NCI-H524 (cell line): ENCODE data around the gene ABCA8.

Source experiments
- DNase-seq, 2 experiments: peaks; one replicate each; lab custom pipeline; 2025; lab: John Stamatoyannopoulos, UW

ABCA8 gene

DNA sequence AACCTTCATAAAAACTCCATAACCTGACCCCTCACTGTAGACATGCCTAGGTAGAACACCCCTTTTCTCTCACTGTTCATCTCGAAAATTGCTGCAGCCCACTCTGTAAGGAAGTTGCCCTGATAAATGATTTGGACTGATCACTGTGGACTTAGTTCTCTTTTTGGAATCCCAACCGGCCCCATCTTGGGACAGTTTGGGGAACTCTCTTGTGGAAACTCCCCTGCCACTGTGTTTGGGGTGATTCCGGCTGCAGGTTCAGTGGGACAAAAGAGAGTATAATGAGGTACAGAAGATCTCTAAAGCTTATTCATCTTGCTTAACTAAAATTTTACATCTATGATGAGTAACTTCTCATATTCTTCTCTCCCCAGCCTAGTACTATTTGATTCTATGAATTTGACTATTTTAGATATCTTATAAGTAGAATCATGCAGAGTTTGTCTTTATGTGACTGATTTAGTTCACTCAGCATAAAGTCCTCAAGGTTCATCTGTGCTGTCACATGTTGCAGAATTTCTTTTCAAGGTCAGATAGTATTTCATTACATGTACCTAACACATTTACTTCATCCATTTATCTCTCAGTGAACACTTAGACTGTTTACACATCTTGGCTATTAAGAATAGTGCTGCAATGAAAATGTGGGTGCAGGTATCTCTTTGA, 84.9 kb downstream of the ABCA8 start:
- DNase-seq, result peak in 1 of 2 experiments; percentile 32

DNA sequence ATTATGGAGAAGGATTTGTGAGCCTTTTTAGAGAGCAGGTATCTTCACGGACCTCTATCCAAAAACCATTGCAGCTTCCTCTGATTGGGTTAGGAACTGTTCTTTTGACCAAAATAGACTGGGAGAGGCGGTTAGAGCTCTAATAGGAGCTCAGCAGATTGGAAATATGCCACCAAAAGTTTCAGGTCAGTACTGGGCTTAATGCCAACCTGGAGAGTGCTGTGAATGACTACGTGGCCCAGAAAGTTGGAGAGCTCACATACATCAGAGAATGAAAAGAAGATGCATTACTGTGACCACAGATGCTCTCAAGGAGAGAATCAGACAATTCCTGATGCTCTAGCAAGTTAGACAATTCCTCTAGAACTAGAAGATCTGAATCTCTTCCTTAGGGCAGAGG, 86.5 kb downstream of the ABCA8 start:
- peak; percentile 66 to 80 for DNase-seq

DNA sequence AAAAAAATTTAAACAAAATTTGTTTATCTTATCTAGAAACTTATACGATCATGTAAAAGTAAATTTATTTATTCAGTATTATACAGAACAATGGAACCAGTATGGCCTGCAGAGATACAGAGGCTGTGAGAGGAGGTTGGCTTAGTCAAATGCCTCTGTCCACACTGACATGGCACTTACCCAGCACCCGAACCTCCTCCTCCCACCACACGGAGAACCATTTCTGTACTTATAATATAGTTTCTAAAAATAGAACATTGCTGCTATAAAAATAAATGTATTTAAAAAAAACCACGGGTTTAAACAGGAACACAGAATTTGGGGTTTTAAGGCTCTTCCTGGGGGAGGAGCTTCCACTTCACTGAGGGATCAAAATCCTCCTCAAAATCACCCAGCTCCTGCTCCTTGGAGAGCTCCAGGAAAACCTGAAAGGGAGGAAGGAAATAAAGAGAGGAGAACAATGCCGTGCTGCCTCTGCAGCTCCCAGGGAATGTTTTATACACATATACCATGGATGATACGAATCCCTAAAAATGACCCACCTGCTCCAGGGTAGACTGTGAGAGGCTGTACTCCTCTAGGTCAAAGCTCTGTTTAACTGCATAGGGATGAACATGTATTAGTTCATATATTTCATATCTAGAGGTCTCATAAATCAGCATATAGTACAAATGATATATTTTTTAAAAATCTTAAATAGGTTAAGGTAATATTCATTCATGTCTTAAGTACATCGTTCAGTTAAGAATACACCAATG, 87.3 kb downstream of the ABCA8 start:
- no peak for DNase-seq

DNA sequence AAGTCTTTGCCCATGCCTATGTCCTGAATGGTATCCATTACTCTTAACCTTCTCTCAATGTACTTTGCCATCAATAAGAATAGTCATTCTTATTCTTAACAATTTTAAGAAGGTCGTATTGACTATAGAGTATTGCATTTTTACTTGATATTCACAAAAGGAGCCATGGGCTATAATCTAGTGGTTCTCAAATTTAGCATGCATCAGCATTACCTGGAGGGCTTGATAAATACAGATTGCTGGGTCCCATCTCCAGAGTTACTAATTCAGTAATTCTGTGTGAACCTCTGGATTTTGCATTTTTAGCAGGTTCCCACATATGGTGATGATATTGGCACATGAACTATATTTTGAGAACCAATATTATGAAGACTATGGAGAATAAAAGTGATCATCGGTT, 89.6 kb downstream of the ABCA8 start:
- DNase-seq, result no peak

DNA sequence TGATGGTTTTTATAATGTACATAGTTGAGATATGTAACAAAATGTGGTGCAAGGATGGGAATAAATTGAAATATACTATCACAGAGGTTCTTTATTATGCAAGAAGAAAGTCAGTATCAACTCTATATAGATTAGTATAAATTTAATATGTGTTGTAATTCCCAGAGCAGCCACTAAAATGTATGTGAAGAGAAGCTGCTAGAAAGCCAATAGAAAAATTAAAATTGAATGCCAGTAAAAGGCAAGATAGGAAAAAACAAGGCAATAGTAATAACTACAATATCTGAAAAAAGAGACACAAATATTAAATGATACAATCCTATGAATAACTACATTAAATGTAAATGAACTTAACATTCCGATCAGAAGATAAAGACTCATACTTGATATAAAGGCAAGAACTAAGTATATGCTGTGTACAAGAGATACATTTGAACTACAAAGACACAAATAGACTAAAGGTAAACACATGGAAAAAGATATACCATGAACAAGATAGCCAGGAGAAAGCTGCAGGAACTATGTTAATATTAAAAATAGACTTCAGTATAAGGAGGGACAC, 92.0 kb downstream of the ABCA8 start:
- no peak for DNase-seq

DNA sequence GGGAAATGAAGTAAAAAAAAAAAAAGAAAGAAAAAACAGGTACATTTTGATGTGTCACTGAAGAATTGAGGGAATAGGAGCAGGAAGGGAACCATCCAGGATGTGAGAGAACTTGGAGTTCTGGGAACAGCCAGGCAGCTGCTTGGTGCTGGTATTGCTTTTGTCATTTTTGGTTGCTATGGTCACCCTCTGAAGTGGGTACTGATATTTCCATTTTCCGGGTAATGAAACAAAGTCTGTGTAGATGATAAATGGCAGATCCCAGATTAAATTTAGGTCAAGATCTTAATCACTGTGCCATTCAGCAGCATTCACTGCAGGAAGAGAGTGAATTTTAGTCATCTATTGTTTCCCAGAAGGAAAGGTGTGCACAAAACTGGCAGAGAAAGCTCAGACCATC, 93.6 kb downstream of the ABCA8 start:
- peak; percentile 5 to 16 for DNase-seq

DNA sequence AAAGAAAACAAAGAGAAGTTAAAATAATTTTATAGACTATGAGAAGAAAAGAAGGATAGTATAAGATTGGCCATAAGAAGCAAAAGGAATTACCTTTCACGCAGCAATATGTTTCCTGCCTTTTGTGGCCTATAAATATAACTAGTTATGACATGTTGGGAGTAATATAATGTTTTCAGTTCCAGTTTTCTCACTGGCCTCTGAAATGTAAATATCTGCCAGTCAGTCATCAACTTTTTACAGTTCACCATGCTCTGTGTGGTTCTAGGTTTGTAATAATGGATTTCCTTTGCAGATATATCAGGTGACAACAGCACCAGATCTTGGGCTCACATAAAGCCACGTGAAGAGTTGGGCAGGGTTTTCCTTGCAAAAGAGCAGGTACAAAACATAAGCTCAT, 94.3 kb downstream of the ABCA8 start:
- DNase-seq, result no peak

DNA sequence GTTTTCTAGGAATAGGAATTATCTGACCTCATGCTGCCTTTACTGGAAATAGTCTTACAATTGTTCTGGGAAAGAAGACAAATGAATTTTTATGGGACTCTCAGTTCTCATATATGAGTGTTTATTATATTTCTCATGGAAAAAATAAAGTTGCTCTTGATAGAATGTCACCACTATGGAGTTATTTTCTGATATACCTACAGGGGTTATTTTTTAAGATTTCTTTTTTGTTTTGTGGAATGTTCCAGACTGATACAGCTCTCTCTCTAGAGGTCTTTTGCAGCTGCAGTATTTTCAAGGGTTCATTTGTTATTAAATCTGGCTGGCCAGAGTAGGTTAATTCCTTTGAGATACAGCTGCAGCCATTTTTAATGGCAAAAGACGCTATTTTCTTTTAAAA, 100.7 kb downstream of the ABCA8 start:
- DNase-seq, result no peak

DNA sequence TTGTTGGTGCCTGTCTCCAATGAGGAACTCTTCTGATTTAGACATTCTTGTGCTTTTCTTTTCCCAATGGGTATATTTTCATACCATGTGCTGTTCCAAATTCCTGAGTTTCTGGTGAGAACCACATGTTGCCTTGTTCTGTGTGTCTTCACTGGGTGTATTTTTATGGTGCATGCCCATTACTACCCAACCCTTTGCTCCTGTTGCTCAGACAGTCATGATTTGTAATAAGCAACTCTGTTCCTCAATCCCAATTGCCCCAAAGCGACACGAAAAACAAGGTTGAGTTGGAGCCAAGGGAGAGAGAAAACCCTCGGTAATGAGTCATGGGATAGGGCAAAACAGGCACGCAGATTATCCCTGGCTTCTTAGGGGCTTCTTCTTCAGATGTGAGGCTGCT, 101.8 kb downstream of the ABCA8 start:
- no peak for DNase-seq

DNA sequence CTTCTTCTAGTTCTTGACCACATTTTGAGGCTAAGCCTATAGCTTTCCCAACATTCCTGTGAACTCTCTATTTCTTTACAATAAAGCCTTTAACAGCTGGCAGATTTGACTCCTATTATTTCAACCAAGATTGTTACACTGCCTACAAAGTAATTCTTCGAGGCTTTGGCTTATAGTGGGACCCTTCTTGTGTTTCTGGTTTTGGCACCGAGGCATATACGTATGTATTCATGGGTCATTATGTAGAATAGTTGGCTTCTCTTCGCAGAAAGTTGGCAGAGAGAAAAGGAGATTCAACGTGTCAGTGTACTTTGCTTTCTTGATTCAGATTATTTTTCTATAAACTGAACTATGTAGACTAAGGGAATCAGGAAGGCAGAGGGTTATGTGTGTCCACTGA, 102.2 kb downstream of the ABCA8 start:
- no peak for DNase-seq

DNA sequence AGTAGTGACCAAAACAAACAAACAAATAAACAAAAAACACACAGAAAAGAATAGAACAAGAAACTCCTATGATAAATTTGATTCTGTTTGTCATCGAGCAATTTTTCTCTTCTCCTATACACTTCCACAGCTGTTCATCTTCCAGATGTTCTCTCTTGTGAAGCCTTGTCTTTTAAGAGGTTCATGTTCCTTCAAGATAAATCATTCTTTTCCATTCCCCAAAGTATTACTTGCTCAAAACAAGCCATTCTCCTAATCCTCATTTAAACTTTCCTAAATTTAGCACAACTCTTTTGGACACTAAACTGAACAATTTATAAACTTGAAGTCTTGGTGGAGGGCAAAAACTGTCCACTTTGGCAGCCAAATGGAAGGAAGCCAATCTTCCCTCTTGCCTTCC, 103.3 kb downstream of the ABCA8 start:
- no peak for DNase-seq

DNA sequence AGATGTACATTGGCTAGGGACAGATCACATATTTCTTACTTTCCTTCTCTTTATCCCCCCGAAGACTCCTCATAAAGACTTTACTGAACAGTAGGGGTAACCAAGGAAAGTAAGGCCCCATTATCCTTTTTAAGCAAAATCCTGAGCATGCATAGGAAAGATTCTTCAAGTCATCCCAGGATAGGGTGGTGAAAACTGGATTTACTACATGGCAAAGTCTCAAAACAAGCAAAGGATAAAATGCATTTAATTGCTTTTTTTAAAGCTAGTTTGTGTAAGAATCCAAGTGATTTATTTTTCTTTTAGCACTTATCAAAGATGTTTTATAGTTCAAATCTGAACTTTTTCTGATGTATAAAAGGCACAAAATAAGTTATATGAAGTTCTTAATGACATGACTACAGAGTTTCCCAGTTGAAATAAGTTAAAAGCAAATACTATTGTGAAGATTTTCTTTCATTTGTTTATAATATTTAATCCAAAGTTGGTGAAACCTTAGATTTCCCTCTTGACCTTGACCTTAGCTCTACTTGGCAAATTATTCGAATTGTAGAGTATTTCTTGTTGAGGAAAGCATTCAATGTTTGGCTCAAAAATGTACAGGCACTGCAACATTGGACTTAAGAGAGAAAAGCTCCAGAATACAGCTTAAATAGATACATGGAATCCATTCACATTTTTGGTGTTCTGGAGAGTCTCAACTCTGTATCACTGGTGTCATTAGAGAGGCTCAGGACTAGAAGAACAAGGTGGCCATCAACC, 104.3 kb downstream of the ABCA8 start:
- DNase-seq, result no peak

DNA sequence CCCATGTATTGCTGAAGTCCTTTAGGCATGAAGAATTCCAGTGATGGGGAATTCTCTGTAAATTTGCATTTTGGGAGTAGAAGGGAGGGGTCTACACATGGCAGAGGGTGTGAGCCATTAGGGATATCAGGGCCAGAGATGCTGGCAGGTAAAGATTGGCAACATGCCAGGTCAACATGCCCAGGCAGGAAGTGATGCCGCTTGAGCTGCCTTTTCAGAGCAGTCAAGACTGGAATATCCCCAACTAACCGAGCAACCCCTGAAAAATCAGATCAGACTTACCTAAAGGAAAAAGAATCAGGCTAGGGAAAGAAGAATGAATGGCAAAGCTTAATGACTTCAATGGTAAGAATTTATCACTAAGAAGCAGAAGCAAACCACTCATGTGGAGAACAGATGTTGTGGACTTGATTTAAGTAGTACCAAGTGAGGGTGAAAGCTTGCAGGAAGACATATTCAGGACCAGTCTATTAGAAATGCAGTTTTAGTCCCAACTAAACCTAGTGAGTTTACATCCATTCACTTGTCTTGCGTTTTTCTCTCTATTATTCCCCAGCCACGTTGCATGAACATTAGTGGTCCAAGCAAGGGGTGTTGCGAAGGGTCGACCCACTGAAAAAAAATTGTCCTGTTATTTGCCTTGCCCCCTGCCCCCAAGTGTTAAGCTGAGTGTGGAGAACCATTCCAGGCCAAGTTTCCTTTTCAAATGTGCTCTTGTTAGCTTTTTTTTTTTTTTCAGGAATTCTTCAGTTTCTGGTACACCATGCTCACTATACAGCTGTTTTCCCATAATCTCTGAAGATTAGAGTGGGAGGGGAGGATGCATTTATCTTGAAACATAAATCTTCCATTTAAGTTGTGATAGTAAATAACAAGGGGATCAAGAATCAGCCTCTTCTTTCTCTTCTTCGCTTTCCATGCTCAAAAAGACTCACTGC, 105.2 kb downstream of the ABCA8 start:
- peak; percentile 29 to 79 for DNase-seq

DNA sequence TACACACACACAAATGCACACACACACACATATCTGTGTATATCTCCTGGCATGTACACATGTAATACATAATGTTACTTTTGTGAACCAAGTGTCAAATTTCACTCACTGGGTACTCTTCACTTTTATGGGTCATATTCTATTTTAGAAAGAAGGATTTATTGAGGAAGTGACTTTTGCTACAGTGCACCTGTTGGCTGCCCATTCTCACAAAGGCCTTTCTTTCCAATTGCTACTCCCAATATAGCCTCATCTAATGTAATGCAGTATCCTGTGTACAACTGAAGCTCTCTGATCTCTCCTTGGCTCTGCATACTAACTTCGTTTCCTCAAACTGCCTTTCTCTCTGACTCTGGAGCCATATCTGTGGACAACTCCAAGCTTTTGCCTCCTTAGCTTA, 107.5 kb downstream of the ABCA8 start:
- DNase-seq, result no peak

DNA sequence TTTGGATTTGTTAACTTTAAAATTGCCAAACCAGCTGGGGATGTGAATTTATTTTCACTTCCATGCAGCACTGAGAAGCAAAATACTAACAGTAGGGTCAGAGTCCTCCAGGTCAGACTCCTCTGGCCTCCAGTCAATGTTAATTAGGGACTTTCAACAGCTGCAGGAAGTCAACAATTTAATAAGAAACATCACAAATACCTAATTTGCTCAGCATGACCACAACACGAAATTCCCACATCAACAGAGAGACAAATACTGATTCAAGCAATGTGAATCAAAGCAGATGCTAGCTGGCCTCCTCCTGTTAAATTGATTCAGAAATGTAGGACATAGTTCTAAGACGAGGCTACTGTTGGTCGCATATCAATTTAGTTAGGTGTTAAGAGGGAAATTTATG, 111.7 kb downstream of the ABCA8 start:
- no peak for DNase-seq

DNA sequence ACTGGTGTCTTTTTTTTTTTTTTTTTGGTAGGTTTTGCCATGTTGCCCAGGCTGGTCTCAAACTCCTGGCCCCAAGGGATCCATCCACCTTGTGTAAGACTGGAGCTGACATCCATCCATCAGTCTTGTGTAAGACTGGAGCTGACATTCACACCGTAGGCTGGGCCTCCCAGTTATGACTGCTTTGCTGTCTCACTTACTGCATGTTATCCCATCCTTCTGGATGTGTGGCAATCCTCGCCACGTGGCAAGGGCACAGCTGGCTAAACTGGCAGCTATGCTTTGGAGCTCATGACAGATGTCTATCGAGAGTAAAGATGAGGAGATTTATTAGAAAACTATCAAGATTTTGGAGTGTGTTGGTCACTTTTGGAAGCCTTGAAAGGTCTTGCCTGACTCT, 115.1 kb downstream of the ABCA8 start:
- DNase-seq, result peak; percentile 88 to 92

DNA sequence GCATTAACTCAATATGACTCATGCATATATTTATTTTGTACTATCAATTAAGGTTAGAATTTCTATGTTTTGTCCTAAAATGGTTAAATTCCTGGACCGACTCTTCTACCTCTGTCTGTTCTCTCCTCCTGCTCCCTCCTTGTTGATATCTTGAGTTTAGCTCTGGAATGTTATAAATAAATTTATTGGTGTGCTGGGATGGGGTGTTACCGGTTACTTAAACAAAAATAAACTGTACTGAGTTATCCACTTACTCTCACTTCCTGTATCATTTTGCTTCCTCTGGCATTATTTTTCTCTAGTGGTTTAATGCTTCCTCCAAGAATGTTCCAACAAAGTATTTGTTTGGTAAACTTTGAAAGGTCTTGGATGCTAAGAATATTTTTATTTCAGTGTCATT, 120.1 kb downstream of the ABCA8 start:
- no peak for DNase-seq

DNA sequence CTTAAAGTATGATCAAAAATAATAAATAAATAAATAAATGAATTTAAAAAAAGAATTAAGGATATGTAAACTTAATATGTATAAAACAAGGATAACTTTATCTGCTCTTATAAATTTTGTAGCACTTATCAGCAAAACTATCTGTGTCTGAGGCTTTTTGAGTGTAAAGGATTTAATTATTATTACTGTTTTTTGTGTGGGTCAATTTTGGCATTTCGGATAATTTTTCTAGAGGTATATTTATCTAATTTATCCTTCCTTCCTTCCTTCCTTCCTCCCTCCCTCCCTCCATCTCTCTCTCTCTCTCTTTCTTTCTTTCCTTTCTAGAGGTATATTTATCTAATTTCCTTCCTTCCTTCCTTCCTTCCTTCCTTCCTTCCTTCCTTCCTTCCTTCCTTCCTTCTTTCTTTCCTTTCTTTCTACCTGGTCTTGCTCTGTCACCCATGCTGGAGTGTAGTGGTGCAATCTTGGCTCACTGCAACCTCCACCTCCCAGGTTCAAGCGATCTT, 120.8 kb downstream of the ABCA8 start:
- DNase-seq, result no peak

DNA sequence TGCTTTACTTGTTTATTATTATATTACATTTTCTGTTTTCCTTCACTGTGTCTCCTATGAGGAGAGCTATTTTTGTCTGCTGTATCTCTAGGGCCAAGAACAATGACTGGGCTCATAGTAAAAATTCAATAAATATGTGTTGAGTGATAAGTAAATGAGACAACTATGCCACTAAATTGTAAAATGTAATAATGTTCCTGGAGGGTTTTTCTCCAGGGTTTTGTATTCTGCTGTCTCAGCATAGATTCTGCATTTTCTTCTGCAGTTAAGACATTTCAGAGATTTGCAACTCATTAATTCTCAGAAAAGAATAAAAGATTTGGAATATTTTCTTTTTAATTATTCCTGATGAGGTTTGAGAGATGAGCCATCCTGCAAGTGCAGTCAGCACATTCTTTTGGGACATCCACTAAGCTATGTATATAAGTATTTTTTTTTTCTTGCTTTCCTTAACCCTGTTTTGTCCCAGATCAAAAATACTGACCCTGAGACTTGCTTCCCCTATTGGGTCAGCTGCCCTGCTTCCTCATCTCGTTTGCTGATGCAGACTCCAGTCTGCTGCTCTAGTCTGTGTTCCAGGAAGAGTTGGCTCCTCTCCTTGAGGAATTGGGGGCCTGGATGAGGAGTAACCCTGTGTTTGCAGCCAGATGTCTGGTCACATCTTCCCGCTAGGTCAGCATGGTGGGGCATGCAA, 122.9 kb downstream of the ABCA8 start:
- DNase-seq, result no peak

DNA sequence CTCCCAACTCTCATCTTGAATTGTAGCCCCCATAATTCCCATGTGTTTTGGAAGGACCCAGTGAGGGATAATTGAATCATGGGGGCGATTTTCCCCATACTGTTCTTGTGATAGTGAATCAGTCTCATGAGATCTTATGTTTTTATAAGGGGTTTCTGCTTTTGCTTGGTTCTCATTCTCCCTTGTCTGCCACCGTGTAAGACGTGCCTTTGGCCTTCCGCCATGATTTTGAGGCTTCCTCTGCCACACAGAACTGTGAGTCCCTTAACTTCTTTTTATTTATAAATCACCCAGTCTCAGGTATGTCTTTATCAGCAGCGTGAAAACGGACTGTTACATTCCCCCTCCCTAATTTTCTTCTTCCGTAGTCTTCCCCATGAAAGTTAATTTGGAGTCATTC, 124.0 kb downstream of the ABCA8 start:
- no peak for DNase-seq

DNA sequence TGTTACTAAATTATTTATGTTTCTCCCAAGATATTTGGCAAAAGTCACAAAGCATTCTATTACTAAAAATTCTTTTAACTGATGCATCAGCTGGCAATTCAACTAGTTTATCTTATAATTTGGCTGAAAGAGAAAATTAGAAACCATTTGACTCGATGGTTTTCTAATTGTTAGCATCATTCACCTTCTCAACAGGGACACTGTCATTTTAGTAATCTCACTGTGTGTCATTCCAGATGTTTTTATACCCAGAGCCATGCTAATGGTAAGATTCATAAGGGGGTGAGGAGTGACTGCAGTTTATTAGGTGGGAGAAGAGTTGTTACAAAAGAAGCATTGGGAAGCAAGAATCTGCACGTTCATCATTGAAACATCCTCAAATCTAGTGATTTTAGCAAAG, 124.9 kb downstream of the ABCA8 start:
- DNase-seq, result no peak
